GM03348 (cell line): Measurements from ENCODE around the gene SHQ1.
"Not testable (repeated sequence)": the region's sequence is repeated elsewhere in the genome, so short reads cannot be mapped to it uniquely, and the experiment has no call there.

ENCODE experiments used
- DNase-seq: peaks from one replicate; pipeline ENCODE4 v3.0.0; 2012; ENCODE audit warnings: low spot score

Gene SHQ1

GRCh38 chr3:72800869-72801268 lies 47.4 kb downstream of the SHQ1 start:
- no peak for DNase-seq

GRCh38 chr3:72798552-72799195 lies 49.6 kb downstream of the SHQ1 start:
- DNase-seq = no peak

- no peak for DNase-seq
These were observed 50.3 kb downstream of the SHQ1 start for GRCh38 chr3:72797773-72798543.

- DNase-seq = no peak
These were observed 54.2 kb downstream of the SHQ1 start for GRCh38 chr3:72794079-72794478.

- DNase-seq = no peak
These were observed 57.1 kb downstream of the SHQ1 start for GRCh38 chr3:72791161-72791560.

GRCh38 chr3:72789786-72790185 lies 58.5 kb downstream of the SHQ1 start:
- DNase-seq = no peak

- DNase-seq = not testable (repeated sequence)
These were observed 60.0 kb downstream of the SHQ1 start for GRCh38 chr3:72788232-72788631.

- DNase-seq = no peak
These were observed 61.6 kb downstream of the SHQ1 start for GRCh38 chr3:72786668-72787067.

GRCh38 chr3:72784226-72784625 lies 64.0 kb downstream of the SHQ1 start:
- no peak for DNase-seq

GRCh38 chr3:72782521-72782920 lies 65.7 kb downstream of the SHQ1 start:
- no peak for DNase-seq

DNA sequence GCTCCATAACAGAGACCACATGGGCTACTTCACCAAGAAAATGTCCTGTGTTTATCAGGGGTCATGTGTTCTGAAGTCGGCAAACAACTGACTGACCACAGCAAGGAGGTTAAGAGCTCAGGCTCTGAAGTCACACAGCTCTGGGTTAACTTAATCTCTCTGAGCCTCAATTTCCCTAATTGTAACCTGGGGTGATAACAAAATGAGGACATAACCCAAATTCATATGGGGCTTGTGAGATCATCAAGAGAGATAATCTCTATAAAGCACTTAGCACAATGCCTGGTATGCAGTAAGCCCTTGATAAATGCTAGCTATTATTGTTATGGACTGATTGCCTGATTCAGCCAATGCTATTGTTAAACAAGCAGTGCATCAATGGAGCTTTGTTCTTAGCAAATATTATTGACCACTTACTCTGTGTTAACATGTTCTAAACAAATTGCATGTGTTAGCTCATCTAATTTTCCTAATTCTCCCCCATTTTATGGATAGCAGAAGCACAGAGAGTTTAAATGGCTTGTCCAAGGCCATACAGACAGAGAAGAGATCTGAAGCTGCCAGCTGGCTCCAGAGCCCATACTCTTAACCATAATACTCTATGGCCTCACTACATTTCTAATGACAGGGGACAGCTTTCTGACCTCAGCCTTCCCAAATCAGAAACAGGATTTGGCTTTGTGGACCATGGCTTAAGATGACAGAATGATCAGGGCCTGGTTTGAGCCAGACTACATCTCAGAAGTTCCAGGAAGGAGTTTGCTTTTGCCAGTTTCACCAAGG lies 78.3 kb downstream of the SHQ1 start:
- DNase-seq = no peak

DNA sequence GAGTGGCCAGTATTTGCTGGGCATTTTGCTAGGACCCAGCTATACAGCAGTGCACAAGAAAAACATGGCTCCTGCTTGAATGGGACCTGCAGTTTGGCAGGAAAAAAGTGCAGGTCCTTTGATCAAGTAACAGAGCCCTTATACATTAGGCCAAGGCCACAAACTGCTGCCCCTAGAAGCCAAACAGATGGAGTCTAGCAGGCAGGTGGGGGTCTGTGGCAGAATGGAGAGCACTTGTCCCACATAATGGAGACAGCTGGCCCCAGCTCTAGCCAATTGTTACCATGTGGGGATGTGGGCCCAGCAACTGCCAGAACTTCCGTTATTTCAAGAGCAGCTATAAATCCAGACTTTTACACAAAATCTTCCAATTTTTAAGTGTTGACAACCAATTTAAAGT lies 79.3 kb downstream of the SHQ1 start:
- DNase-seq = no peak

- DNase-seq = no peak
These were observed 79.8 kb downstream of the SHQ1 start for GRCh38 chr3:72768481-72768880.

- no peak for DNase-seq
These were observed 80.2 kb downstream of the SHQ1 start for GRCh38 chr3:72768006-72768441.

- DNase-seq = no peak
These were observed 81.4 kb downstream of the SHQ1 start for GRCh38 chr3:72766866-72767265.

DNA sequence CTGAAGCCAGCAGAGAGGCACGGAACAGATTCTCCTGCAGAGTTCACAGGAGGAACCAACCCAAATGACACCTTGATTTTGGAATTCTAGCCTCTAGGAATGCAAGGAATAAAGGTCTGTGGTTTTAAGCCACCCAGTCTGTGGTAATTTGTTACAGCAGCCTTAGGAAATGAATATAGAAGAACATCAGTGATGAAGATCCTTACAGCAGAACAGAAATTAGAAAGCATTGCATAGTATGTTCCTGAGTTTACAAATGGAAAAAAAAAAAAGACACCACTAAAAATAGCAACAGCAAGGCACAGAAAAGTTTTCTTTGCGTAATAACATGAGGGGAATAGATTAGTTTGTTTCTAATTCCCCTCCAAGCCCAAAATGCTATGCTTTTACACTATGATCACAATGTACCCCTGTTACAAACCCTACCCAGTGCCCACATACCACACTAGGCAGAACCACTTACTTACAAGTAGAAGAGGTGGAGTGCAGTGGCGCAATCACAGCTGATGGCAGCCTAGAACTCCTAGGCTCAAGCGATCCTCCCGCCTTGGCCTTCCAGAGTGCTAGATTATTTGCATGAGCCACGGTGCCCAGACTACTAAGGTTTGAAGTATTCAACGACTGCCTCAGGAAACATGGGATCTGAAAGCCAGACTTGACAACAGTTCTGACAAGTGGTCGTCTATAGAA lies 84.3 kb downstream of the SHQ1 start:
- DNase-seq = no peak

DNA sequence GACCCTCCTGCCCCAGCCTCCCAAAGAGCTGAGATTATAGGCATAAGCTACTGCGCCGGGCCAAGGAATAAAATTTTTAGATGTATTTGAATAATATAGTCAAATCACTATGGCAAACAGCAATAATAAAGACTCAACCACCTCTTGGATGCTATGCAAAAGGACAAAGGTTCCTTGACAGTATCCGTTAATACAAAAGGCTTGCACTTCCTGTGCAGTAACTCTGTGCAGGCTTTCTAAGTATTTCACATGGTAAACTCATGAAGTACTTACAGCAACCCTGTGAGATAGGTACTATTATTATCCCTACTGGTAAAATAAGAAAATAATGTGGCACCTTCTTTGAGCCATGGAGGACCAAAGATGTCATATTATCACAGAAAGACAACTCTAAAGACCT lies 86.8 kb downstream of the SHQ1 start:
- DNase-seq = no peak

DNA sequence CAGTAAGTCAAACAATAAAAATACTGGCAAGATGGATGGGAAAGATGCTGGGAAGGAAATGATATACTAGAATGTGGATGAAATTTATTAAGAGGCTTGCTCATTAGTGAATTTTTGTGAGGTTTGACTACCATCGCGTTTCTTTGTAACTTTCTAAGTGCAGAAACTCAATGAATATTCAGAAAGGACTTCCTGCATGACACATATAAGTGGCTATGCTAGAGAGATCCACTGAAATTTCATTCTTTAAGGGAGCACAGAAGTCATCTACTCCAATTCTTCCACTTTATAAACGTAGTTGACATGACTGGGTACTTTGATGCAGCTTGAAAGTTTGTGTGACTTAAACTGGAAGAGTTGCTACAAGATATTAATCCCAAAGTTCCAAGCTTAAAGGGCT lies 88.0 kb downstream of the SHQ1 start:
- no peak for DNase-seq

DNA sequence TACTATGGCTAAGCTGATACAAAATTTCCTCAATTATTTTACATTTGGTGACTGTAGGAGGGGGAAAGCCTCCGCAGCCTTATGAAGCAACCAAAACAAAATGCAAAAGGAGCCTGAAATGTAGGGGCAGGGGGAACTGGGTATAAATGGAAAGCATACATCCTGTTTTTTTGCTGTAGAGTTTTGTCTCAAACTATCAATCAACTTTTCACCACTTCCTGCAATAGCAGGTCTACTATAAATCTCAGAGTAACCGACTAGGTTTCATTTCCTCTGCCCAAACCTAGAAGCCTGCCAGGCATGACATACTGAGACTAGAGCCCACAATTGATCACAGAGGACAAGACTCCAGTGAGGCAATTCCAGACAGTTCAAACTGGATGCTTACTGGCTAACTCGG lies 91.3 kb downstream of the SHQ1 start:
- no peak for DNase-seq

DNA sequence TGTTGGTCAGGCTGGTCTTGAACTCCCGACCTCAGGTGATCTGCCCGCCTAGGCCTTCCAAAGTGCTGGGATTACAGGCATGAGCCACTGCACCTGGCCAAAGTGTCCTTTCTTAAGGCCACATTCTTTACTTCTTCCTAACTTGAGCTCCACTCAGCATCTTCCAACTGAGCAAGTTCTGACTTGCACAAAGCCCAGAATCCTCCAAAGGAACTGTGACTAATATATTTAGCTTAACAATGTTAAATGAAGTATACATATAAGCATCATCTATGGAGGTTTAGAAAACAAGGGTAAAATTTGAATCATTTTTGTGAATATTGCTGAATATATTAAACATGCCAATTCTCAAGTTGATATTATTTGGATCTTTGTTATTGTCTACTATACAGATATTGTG lies 93.7 kb downstream of the SHQ1 start:
- DNase-seq = no peak

- DNase-seq = no peak
These were observed 94.8 kb downstream of the SHQ1 start for GRCh38 chr3:72753495-72753894.

- no peak for DNase-seq
These were observed 97.8 kb downstream of the SHQ1 start for GRCh38 chr3:72750405-72750965.
